Loucy (cell line): ENCODE results near the gene MPC1.
"Not testable (repeated sequence)": the region's sequence is repeated elsewhere in the genome, so short reads cannot be mapped to it uniquely, and the experiment has no call there.

Experiments
- EZH2phosphoT487 ChIP-seq: fragments of 200-600 bp; IDR thresholded peaks from 2 replicates; pipeline ENCODE4 v1.6.1; 2018; ENCODE audit warnings: antibody characterized with exemption, mild to moderate bottlenecking, moderate library complexity, borderline replicate concordance
- TF ChIP-seq, protein P1 (sequence below): fragments of 200-600 bp; sonication (generic); conservative IDR thresholded peaks from 2 replicates; pipeline ENCODE4 v1.5.1; 2014; ENCODE audit warnings: mild to moderate bottlenecking, antibody characterized with exemption, low read length

DNA sequence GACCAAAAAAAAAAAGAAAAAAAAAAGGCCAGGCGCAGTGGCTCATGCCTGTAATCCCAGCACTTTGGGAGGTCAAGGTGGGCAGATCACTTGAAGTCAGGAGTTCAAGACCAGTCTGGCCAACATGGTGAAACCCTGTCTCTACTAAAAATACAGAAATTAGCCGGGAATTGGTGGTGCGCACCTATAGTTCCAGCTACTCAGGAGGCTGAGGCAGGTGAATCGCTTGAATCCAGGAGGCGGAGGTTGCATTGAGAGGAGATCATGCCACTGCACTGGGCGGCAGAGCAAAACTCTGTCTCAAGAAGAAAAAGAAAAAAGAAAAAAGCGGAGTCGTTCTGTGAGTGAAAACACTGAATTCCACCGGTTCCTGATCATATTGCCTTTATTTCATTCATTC lies 4.4 kb upstream of the MPC1 start:
- TF ChIP-seq, protein P1, sequence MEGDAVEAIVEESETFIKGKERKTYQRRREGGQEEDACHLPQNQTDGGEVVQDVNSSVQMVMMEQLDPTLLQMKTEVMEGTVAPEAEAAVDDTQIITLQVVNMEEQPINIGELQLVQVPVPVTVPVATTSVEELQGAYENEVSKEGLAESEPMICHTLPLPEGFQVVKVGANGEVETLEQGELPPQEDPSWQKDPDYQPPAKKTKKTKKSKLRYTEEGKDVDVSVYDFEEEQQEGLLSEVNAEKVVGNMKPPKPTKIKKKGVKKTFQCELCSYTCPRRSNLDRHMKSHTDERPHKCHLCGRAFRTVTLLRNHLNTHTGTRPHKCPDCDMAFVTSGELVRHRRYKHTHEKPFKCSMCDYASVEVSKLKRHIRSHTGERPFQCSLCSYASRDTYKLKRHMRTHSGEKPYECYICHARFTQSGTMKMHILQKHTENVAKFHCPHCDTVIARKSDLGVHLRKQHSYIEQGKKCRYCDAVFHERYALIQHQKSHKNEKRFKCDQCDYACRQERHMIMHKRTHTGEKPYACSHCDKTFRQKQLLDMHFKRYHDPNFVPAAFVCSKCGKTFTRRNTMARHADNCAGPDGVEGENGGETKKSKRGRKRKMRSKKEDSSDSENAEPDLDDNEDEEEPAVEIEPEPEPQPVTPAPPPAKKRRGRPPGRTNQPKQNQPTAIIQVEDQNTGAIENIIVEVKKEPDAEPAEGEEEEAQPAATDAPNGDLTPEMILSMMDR, result not testable (repeated sequence)
- TF ChIP-seq EZH2phosphoT487, result not testable (repeated sequence)
